HepG2 (cell line): ENCODE data around the gene GDF7. TPM values are rescaled to one million over a fixed set of nuclear protein-coding genes. Genes with fewer than 3 reads are reported as not detected.

Experiments
- EHMT2 ChIP-seq: fragments of 200-600 bp; sonication (generic); IDR thresholded peaks from 2 replicates; pipeline ENCODE4 v1.7.0; 2017; ENCODE audit warnings: antibody characterized with exemption, low read depth, low read length, borderline replicate concordance
- FOXC1 ChIP-seq: sonication (generic); formaldehyde crosslinking; IDR thresholded peaks from 2 replicates; pipeline ENCODE4 v1.8.0; 2022; ENCODE audit warnings: mild to moderate bottlenecking, missing genetic modification reagents, borderline replicate concordance
- FOXJ3 ChIP-seq: sonication (generic); formaldehyde crosslinking; IDR thresholded peaks from 2 replicates; pipeline ENCODE4 v1.4.0; 2020; ENCODE audit warnings: missing genetic modification reagents, mild to moderate bottlenecking, borderline replicate concordance
- MXD4 ChIP-seq: IDR thresholded peaks from 2 replicates; pipeline ENCODE4 v1.6.1; 2016; ENCODE audit warnings: mild to moderate bottlenecking, missing biosample characterization, missing genetic modification reagents
- TBL1XR1 ChIP-seq: fragments of 150-350 bp; IDR thresholded peaks from 2 replicates; pipeline ENCODE4 v1.6.1; 2014; ENCODE audit warnings: borderline replicate concordance, low read length; ENCODE audit not compliant: partially characterized antibody
- XBP1 ChIP-seq: sonication (generic); formaldehyde crosslinking; IDR thresholded peaks from 2 replicates; pipeline ENCODE4 v1.5.0; 2020; ENCODE audit warnings: missing genetic modification reagents
- ZFAT ChIP-seq: sonication (generic); formaldehyde crosslinking; conservative IDR thresholded peaks from 2 replicates; pipeline ENCODE4 v1.8.1; 2023; ENCODE audit warnings: missing genetic modification reagents, inconsistent platforms
- ZKSCAN5 ChIP-seq: sonication (generic); formaldehyde crosslinking; IDR thresholded peaks from 2 replicates; pipeline ENCODE4 v1.5.1; 2020; ENCODE audit warnings: mild to moderate bottlenecking, missing genetic modification reagents
- ZNF225 ChIP-seq: sonication (generic); formaldehyde crosslinking; IDR thresholded peaks from 2 replicates; pipeline ENCODE4 v1.4.0; 2020; ENCODE audit warnings: mild to moderate bottlenecking, missing genetic modification reagents
- ZNF772 ChIP-seq: sonication (generic); formaldehyde crosslinking; IDR thresholded peaks from 2 replicates; pipeline ENCODE4 v1.5.0; 2020; ENCODE audit warnings: mild to moderate bottlenecking, missing genetic modification reagents
- ZNF782 ChIP-seq: sonication (generic); formaldehyde crosslinking; IDR thresholded peaks from 2 replicates; pipeline ENCODE4 v1.4.0; 2020; ENCODE audit warnings: missing genetic modification reagents, mild to moderate bottlenecking, borderline replicate concordance
- ZNF788 ChIP-seq: sonication (generic); formaldehyde crosslinking; IDR thresholded peaks from 2 replicates; pipeline ENCODE4 v1.5.0; 2020; ENCODE audit warnings: mild to moderate bottlenecking, missing genetic modification reagents, borderline replicate concordance
- polyA plus RNA-seq, 8 experiments: library from polyadenylated mRNA; depleted of rRNA in 3 of 8; stranded (reverse) in 7 of 8; unstranded in 1 of 8; fragments of >200 nt; fragmentation: Illumina TruSeq in 4 of 8; extraction: Trizol in 4 of 8; gene quantifications; 2 replicates each; pipeline versions ENCODE4 v1.2.1 to v1.2.3, GENCODE V29; 2011 to 2016; ENCODE audit warnings: low read depth in 4 of 8, missing spikeins in 1 of 8, mixed read lengths in 1 of 8; ENCODE audit not compliant: insufficient read depth in 1 of 8
- total RNA-seq, 5 experiments: library from RNA; depleted of rRNA; stranded (reverse); fragments of >200 nt; fragmentation: Illumina TruSeq; extraction: Trizol; gene quantifications; 2 replicates each; pipeline ENCODE4 v1.2.3, GENCODE V29; 2016; ENCODE audit warnings: low read depth in 1 of 5
- TF ChIP-seq, protein P1 (sequence below): sonication (generic); formaldehyde crosslinking; IDR thresholded peaks from 2 replicates; pipeline ENCODE4 v1.8.0; 2022; ENCODE audit warnings: low read depth, missing genetic modification reagents
- TF ChIP-seq, protein P2 (sequence below): sonication (generic); formaldehyde crosslinking; IDR thresholded peaks from 2 replicates; pipeline ENCODE4 v1.4.0; 2020; ENCODE audit warnings: missing genetic modification reagents
- TF ChIP-seq, protein P3 (sequence below): sonication (generic); formaldehyde crosslinking; conservative IDR thresholded peaks from 2 replicates; pipeline ENCODE4 v1.4.0; 2020; ENCODE audit warnings: missing genetic modification reagents
- TF ChIP-seq, protein P4 (sequence below): sonication (generic); formaldehyde crosslinking; IDR thresholded peaks from 2 replicates; pipeline ENCODE4 v1.5.1; 2020; ENCODE audit warnings: mild to moderate bottlenecking, missing genetic modification reagents, borderline replicate concordance
- TF ChIP-seq, protein P5 (sequence below): sonication (generic); formaldehyde crosslinking; IDR thresholded peaks from 2 replicates; pipeline ENCODE4 v1.5.0; 2020; ENCODE audit warnings: mild to moderate bottlenecking, missing genetic modification reagents

The GDF7 gene
- total and polyA plus RNA-seq, 2 of the 13 experiments (the other 11 are each of a cell fraction or from before 2014, with no cell fraction given), result 1.6 to 15.0 TPM

DNA sequence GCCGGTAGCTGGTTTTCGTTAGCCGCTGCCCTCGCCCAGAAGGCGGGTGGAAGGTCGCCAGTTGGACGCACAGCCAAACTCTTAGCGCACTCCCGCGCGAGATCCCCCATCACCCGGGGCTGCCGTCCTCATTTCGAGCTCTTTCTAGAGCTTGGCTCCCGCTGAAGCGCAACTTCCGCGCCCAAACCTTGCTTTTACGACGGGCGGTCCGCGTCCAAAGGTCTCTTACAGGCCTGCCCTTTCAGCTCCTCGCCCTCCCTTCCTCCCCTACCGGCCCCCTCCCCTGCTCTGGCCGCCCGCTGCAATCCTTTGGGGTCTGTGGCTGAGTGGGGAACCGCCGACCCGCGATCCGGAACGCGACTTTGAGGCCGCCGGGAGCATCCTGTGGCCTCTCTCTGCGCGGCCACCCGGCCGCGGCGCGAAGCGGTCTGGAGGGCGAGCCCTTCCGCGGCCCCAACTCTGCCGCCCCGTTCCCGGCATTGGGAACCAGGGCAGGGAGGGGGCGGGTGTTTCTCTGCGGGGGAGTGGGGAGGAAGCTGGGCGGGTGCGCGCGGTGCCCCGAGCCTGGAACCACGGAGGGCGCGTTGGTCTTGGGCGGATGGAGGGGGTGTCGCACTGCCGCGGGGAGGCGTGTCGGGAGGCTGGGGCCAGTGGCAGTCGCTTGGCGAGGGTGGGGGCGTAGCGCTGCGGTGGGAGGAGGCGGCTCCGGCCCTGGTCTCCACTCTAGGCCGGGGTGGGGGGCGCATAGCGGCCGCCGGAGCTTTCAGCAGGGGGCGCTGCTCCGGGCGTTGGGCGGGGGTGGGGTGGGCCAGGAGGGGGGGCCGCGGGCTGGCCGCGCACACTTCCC, at the start of gene GDF7 (continued):
- TF ChIP-seq, protein P1, sequence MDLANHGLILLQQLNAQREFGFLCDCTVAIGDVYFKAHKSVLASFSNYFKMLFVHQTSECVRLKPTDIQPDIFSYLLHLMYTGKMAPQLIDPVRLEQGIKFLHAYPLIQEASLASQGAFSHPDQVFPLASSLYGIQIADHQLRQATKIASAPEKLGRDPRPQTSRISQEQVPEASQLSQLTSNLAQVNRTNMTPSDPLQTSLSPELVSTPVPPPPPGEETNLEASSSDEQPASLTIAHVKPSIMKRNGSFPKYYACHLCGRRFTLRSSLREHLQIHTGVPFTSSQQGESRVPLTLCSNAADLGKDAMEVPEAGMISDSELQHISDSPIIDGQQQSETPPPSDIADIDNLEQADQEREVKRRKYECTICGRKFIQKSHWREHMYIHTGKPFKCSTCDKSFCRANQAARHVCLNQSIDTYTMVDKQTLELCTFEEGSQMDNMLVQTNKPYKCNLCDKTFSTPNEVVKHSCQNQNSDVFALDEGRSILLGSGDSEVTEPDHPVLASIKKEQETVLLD (CRISPR knock-in tag), result no peak
- TF ChIP-seq TBL1XR1 (no peak), EHMT2 (no peak), ZNF772 (CRISPR knock-in tag) (no peak), ZNF225 (CRISPR knock-in tag) (peak; percentile 56; the same call in 1 of the 2 replicates), FOXC1 (CRISPR knock-in tag) (peak; percentile 87), ZNF782 (peak; percentile 89; the same call in 1 of the 2 replicates), ZNF788 (CRISPR knock-in tag) (peak; percentile 74; the same call in 1 of the 2 replicates), ZKSCAN5 (no peak), MXD4 (no peak), ZFAT (CRISPR knock-in tag) (no peak), FOXJ3 (CRISPR knock-in tag) (no peak), XBP1 (CRISPR knock-in tag) (no peak)
- TF ChIP-seq, protein P2, sequence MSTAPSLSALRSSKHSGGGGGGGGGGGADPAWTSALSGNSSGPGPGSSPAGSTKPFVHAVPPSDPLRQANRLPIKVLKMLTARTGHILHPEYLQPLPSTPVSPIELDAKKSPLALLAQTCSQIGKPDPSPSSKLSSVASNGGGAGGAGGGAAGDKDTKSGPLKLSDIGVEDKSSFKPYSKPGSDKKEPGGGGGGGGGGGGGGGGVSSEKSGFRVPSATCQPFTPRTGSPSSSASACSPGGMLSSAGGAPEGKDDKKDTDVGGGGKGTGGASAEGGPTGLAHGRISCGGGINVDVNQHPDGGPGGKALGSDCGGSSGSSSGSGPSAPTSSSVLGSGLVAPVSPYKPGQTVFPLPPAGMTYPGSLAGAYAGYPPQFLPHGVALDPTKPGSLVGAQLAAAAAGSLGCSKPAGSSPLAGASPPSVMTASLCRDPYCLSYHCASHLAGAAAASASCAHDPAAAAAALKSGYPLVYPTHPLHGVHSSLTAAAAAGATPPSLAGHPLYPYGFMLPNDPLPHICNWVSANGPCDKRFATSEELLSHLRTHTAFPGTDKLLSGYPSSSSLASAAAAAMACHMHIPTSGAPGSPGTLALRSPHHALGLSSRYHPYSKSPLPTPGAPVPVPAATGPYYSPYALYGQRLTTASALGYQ (CRISPR knock-in tag), result no peak
- TF ChIP-seq, protein P3, sequence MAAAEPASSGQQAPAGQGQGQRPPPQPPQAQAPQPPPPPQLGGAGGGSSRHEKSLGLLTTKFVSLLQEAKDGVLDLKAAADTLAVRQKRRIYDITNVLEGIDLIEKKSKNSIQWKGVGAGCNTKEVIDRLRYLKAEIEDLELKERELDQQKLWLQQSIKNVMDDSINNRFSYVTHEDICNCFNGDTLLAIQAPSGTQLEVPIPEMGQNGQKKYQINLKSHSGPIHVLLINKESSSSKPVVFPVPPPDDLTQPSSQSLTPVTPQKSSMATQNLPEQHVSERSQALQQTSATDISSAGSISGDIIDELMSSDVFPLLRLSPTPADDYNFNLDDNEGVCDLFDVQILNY (CRISPR knock-in tag), result no peak
- TF ChIP-seq, protein P4, sequence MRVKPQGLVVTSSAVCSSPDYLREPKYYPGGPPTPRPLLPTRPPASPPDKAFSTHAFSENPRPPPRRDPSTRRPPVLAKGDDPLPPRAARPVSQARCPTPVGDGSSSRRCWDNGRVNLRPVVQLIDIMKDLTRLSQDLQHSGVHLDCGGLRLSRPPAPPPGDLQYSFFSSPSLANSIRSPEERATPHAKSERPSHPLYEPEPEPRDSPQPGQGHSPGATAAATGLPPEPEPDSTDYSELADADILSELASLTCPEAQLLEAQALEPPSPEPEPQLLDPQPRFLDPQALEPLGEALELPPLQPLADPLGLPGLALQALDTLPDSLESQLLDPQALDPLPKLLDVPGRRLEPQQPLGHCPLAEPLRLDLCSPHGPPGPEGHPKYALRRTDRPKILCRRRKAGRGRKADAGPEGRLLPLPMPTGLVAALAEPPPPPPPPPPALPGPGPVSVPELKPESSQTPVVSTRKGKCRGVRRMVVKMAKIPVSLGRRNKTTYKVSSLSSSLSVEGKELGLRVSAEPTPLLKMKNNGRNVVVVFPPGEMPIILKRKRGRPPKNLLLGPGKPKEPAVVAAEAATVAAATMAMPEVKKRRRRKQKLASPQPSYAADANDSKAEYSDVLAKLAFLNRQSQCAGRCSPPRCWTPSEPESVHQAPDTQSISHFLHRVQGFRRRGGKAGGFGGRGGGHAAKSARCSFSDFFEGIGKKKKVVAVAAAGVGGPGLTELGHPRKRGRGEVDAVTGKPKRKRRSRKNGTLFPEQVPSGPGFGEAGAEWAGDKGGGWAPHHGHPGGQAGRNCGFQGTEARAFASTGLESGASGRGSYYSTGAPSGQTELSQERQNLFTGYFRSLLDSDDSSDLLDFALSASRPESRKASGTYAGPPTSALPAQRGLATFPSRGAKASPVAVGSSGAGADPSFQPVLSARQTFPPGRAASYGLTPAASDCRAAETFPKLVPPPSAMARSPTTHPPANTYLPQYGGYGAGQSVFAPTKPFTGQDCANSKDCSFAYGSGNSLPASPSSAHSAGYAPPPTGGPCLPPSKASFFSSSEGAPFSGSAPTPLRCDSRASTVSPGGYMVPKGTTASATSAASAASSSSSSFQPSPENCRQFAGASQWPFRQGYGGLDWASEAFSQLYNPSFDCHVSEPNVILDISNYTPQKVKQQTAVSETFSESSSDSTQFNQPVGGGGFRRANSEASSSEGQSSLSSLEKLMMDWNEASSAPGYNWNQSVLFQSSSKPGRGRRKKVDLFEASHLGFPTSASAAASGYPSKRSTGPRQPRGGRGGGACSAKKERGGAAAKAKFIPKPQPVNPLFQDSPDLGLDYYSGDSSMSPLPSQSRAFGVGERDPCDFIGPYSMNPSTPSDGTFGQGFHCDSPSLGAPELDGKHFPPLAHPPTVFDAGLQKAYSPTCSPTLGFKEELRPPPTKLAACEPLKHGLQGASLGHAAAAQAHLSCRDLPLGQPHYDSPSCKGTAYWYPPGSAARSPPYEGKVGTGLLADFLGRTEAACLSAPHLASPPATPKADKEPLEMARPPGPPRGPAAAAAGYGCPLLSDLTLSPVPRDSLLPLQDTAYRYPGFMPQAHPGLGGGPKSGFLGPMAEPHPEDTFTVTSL, result no peak
- TF ChIP-seq, protein P5, sequence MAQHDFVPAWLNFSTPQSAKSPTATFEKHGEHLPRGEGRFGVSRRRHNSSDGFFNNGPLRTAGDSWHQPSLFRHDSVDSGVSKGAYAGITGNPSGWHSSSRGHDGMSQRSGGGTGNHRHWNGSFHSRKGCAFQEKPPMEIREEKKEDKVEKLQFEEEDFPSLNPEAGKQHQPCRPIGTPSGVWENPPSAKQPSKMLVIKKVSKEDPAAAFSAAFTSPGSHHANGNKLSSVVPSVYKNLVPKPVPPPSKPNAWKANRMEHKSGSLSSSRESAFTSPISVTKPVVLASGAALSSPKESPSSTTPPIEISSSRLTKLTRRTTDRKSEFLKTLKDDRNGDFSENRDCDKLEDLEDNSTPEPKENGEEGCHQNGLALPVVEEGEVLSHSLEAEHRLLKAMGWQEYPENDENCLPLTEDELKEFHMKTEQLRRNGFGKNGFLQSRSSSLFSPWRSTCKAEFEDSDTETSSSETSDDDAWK (CRISPR knock-in tag), result no peak
